ENCODE measurements around the gene ZNF205. TPM values are rescaled to one million over a fixed set of nuclear protein-coding genes. Genes with fewer than 3 reads are reported as not detected.
"Not testable (repeated sequence)": the region's sequence is repeated elsewhere in the genome, so short reads cannot be mapped to it uniquely, and the experiment has no call there.

Gene ZNF205
- 13.0 TPM for polyA plus RNA-seq (ENCODE audit: insufficient read length)

DNA sequence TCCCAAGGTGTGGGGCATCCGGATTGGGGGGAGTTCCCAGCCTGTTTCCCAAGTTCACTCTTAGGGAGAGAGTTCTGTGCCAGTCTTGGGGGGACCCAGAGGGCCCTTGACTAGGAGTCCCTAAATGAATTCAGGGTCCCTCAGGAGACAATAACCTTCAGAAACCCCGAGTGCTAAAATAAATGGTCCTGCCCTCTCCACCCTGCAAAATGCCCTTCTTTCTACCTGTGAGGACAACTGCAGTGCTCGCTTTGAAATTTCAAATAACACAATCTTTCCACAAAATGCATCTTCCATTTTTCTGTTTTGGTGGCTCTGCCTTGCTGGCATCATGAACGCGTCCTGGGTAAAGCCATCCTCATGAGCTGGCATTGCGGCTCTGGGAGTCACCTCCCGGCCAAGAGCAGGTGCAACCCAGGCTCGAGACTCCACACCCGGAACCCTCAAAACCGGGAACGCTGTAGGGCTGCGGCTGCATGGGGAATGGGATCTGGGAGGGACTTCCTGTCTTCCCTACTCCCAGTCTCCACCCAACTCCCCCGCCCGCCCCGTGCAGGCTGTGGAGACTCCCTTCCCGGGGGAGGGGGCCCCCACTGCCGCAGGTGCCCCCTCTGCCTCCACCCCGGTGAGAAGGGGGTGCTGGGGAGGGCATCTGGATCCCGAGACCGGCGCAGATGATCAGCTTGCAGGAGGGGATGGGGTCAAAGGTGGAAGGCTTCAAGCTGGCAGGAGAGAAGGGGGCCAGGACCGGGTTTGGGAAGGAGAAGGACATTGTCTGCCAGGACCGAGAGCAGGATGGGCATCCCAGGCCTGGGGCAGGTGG, at the start of gene ZNF205:
ZNF205 (plus strand) TSS at position 529 of the 823 bp plus-strand sequence. CDS start 845 bp downstream, outside the sequence.
- DNase-seq (ENCODE audit: low read depth), result no peak

DNA sequence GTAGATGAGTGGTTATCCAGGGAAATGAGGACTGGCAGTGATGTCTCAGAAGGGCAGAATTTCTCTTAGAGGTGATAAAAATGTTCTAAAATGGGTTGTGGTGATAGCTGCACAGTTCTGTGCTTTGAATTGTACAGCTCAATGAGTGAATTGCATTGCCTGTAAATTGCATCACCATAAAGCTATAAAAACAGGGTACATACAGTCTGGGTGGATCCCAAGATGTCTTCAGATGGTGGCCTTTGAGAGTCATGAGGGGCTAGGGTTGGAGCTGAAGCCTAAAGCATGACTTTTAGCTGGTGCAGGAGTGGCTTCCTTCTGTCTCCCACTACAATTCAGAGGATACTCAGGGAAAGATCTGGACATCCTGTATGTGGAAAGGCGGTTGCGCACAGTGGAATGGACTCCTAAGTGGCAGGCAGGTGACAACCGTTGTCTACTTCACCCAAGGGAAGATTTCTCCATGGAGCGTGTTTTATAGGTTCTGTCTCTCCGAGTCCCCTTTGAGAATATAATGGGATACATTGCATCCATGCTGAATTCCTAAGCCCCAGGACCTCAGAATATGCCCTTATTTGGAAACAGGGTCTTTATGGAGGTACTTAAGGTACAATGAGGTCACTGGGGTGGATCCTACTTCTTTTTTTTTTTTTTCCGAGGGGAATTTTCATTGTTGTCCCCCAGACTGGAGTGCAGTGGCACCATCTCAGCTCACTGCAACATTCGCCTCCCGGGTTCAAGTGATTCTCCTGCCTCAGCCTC, 48.6 kb upstream of the ZNF205 start:
- DNase-seq (ENCODE audit: low read depth), result no peak

DNA sequence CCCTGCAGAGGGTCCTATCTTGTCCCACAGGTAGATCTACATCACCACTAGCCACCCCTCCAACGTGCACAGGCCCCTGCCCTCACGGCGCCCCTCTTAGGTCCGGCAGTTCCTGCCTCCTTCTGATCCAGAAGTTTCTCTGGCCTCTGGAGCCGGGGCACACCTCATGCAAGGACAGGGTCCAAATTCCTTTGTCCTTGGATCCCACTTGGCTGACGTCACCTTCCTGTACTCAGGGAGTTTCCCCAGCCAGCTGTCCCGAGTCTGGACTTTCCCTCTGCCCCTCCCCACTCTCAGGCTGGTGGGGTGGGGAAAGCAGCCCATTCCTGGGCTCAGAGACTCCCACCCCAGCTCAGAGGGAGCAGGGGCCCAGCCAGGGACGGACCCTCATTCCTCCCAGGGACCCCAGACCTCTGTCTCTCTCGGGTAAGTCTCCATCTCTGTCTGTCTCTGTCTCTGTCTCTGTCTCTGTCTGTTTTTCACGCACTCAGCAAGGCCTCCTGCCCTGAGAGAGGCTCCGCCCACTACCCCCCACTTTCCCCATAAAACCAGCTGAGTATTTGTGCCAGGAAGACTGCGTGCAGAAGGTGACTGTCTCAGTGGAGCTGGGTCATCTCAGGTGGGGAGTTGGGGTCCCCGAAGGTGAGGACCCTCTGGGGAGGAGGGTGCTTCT, 47.2 kb upstream of the ZNF205 start, which contains the start of gene IL32:
IL32 (plus strand) TSS at position 572 of the 673 bp plus-strand sequence. CDS start 172 bp downstream, outside the sequence.
- DNase-seq (ENCODE audit: low read depth), result peak; percentile 79

- DNase-seq (ENCODE audit: low read depth), result no peak
Measured at GRCh38 chr16:3065742-3066439, 46.5 kb upstream of the ZNF205 start.

GRCh38 chr16:3066440-3066748, 46.0 kb upstream of the ZNF205 start:
- no peak for DNase-seq (ENCODE audit: low read depth)

GRCh38 chr16:3068487-3068886, 43.9 kb upstream of the ZNF205 start:
- no peak for DNase-seq (ENCODE audit: low read depth)

GRCh38 chr16:3069146-3069545, 43.2 kb upstream of the ZNF205 start:
- DNase-seq (ENCODE audit: low read depth), result not testable (repeated sequence)

DNA sequence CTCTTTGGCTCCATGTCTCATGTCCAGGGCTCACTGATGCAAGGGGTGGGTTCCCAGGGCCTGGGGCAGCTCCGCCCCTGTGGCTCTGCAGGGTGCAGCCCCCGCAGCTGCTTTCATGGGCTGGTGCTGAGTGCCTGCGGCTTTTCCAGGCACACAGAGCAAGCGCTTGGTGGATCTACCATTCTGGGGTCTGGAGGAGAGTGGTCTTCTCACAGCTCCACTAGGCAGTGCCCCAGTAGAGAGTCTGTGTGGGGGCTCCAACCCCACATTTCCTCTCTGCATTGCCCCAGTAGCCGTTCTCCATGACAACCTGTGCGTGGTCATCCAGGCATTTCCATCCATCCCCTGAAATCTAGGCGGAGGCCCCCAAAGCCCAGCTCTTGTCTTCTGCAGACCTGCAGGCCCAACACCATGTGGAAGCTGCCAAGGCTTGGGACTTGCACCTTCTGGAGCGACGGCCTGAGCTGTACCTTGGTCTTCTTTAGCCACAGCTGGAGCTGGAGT, 41.7 kb upstream of the ZNF205 start:
- DNase-seq (ENCODE audit: low read depth), result no peak

DNA sequence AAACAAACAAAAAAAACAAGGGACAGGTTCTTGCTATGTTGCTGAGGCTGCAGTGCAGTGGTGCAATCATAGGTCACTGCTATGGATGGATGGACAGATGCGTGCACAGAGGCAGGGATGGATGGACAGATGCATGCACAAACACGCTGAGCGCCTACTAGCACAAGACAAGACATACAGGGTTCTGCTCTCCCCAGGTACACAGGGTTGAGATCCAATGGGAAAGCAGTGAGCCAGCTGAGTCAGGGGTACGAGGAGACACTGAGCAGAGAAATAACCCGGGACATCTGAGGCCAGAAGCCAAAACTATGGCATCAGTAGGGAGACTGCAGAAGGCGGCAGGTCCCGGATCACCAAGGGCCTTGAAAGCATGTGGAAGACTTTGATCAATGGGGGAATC, 40.7 kb upstream of the ZNF205 start:
- DNase-seq (ENCODE audit: low read depth), result no peak

GRCh38 chr16:3072148-3072547, 40.2 kb upstream of the ZNF205 start:
- DNase-seq (ENCODE audit: low read depth), result not testable (repeated sequence)

GRCh38 chr16:3072576-3073263, 39.7 kb upstream of the ZNF205 start:
- DNase-seq (ENCODE audit: low read depth), result not testable (repeated sequence)

DNA sequence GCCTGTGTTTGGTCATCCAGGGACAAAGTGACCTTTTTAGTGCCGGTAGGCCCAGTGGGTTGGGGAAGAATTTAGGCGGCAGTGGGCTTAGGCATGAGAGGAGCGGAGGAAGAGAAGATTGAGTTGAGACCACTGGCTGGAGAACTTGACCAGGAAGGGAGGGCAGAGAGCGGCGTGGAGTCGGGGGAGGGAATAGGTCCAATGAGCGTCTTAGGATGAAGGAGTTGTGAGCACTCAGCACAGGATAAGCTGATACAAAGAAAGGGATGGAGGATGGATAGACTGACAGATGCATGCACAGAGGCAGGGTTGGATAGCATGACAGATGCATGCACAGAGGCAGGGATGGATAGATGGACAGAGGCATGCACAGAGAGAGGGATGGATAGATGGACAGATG, 38.9 kb upstream of the ZNF205 start:
- DNase-seq (ENCODE audit: low read depth), result no peak

DNA sequence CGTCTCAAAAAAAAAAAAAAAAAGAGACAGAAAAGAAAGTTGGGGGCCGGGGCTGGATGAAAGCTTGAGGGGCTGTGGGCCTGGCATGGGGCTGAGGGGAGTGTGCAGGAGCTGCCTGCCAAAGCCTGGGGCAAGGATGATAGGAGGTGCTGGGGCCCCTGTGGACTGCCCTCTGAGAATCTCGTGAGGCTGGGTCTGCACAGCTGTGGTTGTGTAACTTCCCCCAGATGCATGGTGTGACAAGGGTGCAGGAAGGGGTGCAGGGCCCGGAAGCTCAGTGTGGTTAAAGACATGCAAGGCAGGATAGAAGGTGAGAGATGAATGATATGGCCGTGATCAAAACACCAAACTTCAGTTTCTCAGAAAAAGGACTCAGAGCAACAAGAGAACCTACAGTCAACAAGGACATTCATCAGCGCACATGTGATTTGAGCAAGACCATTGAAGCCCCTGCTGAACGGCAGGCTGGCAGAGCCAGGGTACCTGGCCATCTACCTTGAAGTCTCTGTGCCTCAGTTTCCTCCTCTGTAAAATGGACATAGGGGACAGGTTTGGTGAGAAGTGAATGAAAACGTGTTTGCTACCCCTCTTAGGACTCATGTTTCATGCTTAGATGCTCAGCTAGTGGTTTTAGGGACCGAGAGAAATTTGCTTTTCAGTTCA, 37.4 kb upstream of the ZNF205 start:
- no peak for DNase-seq (ENCODE audit: low read depth)

- no peak for DNase-seq (ENCODE audit: low read depth)
Measured at GRCh38 chr16:3075523-3075915, 36.9 kb upstream of the ZNF205 start.

GRCh38 chr16:3075946-3076345, 36.4 kb upstream of the ZNF205 start:
- not testable (repeated sequence) for DNase-seq (ENCODE audit: low read depth)

DNA sequence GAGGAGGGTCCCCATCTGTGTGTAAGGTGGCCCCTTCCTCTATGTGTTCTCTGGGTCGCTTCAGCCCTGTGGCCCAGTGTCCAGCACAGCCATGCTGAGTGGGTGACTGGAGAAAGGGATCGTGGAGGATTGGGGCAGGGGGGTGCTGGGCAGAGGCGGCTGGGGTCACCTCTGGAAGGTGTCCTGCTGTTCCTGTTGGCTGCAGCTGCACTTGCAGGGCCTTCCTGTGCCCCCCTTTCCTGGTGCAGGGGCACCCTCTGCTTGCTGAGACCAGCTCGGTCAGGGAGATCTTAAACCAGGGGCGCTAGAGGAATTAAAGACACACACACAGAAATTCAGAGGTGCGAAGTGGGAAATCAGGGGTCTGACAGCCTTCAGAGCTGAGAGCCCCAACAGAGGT, 35.8 kb upstream of the ZNF205 start:
- no peak for DNase-seq (ENCODE audit: low read depth)

- no peak for DNase-seq (ENCODE audit: low read depth)
Measured at GRCh38 chr16:3080024-3080423, 32.4 kb upstream of the ZNF205 start.

GRCh38 chr16:3081957-3082356, 30.4 kb upstream of the ZNF205 start:
- DNase-seq (ENCODE audit: low read depth), result not testable (repeated sequence)

DNA sequence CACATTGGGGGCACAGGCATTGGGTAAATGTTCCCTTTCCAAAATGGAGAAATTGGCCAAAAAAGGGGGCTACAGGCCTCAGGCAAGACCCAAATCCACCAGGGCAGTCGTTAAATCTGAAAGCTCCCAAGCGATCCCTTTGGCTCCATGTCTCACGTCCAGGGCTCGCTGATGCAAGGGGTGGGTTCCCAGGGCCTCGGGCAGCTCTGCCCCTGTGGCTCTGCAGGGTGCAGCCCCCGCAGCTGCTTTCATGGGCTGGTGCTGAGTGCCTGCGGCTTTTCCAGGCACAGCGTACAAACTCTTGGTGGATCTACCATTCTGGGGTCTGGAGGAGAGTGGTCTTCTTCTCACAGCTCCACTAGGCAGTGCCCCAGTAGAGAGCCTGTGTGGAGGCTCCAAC, 29.0 kb upstream of the ZNF205 start:
- DNase-seq (ENCODE audit: low read depth), result not testable (repeated sequence)

- DNase-seq (ENCODE audit: low read depth), result no peak
Measured at GRCh38 chr16:3084491-3084890, 27.9 kb upstream of the ZNF205 start.
